ENCODE data around the gene SLCO3A1.
A peak's percentile ranks its signal among the peaks of the same experiment; 100 is the strongest.
"Not testable (repeated sequence)": the region's sequence is repeated elsewhere in the genome, so short reads cannot be mapped to it uniquely, and the experiment has no call there.

SLCO3A1 gene

DNA sequence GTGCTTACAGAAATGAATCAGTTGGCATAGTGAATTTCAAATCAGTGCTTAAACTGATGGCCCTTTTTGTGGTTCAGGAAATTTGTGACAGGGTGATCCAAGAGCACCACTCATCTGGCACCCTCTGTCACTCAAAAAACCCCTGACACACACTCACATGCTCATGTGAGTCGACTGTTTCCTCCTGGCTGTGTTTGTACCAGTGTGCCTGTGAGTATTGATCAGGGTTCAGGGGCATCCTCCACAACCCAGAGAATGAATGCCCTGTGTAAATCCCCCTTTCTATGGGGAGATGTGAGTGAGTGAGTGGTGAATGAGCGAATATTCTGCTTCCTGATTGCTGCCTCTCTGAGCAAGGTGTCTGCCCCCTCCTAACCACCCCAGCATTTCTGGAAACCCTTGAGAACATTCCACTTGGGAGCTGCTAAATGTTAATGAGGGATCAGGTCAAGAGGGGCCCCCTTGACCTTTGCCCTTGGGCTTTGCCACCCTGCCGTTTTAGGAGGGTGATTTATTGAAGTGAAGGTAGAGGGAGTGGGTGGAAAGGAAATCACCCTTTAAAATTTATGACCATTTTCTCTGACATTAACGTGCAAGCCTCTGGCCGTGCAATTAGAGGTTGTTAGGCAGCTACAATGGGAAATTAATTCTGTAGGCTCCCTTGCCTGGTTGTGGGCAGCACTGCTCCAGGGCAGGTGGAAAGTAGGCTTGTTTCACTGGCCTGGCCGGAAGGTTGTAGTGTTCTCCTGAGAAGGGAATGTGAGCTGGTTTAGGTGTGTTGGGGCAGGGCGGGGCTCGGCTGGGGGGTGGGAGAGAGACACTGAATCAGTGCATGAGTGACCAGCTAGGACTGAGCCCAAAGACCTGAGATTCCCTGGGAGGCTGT lies 87.2 kb downstream of the SLCO3A1 start:
- DNase-seq (ENCODE audit: low spot score): no peak

GRCh38 chr15:91941871-91942658 lies 88.6 kb downstream of the SLCO3A1 start:
- no peak for DNase-seq (ENCODE audit: low spot score)

GRCh38 chr15:91942720-91943394 lies 89.3 kb downstream of the SLCO3A1 start:
- peak; percentile 79 for DNase-seq (ENCODE audit: low spot score)

DNA sequence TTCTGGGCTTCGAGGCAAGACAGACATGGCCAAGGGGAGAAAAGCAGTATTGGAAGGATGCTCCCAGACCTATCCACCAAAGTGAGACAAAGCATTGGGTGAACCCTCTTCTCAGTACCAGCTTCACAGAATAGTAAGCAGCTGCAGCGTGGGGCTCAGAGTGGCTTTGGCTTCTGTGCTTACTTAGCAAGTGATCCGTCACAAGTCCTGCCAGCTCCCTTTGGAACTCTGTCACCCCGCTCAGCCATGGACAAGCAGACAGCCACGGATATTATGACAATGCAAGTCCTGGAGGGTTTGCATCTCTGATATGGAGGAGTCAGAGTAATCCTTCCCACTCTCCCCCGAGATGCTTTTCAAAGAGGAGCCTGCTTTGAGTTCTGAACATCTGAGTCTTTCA lies 90.8 kb downstream of the SLCO3A1 start:
- no peak for DNase-seq (ENCODE audit: low spot score)

- no peak for DNase-seq (ENCODE audit: low spot score)
Measured at GRCh38 chr15:91945385-91945784, 91.9 kb downstream of the SLCO3A1 start.

DNA sequence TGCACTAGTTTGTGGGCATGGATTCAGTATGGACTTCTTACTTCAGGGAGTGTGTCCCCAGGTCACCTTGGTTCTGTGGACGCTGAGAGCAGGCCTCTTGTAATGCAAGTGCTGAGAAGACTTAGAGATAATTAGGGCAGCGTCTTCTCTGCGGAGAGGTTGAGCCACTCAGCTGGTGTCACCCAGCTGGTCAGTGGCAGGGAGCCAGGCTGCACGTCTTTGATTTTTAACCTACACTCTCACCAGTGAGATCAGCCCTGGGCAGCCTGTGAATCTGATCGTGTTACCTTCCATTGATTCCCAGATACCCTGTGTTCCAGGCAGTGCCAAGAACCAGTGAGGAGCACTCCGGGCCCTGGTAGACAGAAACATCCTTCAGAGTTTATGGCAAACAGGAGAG lies 92.6 kb downstream of the SLCO3A1 start:
- no peak for DNase-seq (ENCODE audit: low spot score)

DNA sequence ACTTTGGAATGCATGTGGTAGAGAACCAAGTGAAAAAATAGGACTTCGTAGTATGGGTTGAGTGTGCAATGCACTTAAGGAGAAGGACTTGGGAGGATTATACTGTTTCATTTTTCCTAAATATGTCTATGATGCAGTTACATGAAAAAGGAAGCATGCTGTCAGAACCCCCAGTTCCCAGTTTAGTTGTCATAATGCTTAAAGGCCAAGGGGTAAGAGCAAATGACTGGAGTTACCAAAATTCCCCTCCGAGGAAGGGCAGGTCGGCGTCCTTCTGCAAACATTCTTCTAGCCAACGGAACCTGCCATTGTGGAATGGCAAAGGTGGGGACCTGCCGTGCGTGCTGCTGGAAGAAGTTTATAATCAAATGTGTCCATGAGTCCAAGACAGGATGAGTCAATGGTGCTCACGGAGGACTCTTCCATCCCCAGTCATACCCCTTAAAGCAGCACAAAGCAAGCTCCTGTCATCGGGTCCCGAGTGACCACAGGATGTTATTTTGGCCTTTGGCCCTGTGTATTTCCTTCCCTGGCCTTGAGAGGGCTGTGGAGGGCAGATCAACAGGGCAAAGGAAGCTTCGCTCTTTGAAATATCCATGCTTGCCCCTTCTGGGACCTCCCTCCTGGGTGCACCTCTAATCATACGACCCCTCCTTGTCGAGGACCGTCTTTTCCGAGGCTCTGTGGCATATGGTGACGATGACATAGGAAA lies 93.2 kb downstream of the SLCO3A1 start:
- no peak for DNase-seq (ENCODE audit: low spot score)

DNA sequence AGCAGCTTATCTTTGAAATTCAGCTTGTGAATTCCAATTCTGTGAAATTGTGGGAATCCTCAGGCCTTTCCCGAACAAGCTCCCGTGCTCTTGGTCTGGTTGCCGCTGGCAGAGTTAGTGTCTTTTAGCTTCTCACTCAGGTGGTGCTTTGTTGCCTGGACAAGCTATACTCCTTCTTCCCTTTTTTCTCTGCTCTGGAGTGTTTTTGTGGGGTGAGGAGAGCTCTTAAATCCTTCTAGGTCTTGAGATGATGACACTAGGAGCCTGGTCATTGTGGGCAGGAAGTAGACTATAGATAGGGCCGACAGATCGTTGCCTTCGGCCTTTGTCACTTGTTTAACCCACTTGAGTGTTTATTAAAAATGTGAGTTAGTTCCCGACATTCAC lies 93.8 kb downstream of the SLCO3A1 start:
- DNase-seq (ENCODE audit: low spot score): no peak

- DNase-seq (ENCODE audit: low spot score): peak; percentile 31
Measured at GRCh38 chr15:91947683-91948608, 94.4 kb downstream of the SLCO3A1 start.

DNA sequence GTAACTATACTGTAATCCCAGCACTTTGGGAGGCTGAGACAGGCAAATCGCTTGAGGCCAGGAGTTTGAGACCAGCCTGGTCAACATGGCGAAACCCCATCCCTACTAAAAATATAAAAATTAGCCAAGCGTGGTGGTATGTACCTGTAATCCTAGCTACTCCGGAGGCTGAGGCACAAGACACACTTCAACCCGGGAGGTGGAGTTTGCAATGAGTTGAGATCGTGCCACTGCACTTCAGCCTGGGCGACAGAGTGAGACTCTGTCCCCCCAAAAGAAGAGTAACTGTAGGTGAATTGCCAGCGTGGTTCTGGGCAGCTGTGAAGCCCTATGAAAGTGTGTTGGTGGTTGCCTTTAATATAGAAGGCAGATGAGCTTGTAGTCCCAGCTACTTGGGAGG lies 95.9 kb downstream of the SLCO3A1 start:
- no peak for DNase-seq (ENCODE audit: low spot score)

- DNase-seq (ENCODE audit: low spot score): no peak
Measured at GRCh38 chr15:91950054-91950453, 96.5 kb downstream of the SLCO3A1 start.

DNA sequence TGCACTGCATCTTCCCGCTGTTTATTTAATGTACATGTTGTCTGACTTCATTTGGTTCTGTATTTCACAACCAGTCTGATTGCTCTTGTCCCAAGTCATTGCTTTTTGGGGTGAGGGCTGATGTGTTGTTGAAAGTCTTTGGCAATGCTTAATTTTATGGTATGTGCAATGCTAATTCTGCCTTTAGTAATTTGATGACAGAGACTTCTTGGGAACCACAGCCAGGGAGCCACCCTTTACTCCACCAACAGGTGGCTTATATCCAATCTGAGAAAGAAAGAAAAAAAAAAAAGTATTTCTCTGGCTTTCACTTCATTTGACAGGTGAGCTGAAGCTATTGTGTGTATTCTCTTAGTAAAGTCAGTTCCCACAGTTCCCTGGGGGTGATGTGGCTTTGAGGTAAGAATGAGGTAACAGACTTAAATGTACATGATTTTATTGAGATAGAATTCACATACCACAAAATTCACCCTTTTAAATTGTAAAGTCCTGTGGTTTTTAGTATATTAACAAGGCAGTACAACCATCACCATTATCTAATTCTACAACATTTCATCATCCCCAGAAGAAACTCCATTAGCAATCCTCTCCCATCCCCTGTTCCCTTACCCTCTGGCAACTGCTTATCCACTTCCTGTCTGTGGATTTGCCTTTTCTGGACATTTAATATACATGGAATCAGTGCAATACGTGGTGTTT lies 97.3 kb downstream of the SLCO3A1 start:
- DNase-seq (ENCODE audit: low spot score): no peak

GRCh38 chr15:91952216-91952615 lies 98.7 kb downstream of the SLCO3A1 start:
- DNase-seq (ENCODE audit: low spot score): no peak

DNA sequence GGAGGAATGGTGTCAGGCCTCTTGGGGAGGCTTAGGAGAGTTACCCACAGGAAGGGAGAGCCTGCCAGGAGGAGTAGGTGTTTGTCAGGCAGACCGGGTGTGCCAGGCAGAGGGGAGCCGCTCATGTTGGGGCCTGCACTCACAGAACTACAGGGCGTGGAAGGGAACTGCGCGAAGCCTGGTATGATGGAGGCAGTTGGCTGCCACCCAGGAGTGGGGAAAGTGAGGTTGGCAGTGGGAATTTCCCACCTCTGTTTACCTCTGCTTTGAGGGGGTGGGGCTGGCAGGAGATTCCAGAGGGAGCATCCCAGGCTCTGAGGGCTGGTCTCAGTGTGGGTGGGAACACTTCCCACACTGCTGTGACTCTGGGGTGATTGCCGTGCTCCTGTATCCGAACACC lies 99.9 kb downstream of the SLCO3A1 start:
- no peak for DNase-seq (ENCODE audit: low spot score)

GRCh38 chr15:91954292-91954691 lies 100.8 kb downstream of the SLCO3A1 start:
- DNase-seq (ENCODE audit: low spot score): no peak

DNA sequence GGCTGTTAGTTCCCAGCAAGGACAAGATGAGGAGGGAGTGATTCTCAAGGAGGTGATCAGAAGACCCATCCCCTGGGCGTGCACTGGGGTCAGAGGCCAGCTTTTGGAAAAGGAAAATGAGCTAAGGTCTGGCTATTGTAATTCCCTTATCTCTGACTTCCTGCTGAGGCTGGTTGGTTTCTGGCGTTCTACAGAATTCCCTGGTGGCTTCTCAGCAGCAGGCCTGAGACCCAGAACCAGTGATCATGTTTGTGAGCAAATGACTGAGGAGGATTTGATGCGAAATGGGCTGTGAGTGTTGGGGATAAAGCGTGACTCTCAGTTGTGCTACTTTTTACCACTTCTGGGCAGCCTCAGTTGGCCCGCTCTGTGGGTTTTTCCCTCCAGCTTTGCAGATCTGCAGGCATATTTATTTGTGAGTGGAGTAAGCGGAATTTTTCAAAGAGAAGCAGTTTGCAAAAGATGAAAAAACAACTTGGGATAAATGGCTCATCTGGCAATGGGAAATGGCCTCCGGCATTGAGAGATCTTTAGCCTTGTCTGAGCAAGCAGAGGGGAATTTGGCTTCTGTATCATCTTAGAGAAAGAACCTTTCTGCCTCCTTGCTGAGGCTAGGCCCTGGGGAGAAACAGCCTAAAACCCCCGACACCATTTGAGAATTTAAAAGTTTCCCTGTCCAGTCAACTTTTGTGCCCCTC lies 102.7 kb downstream of the SLCO3A1 start:
- DNase-seq (ENCODE audit: low spot score): no peak

GRCh38 chr15:91961357-91961756 lies 107.8 kb downstream of the SLCO3A1 start:
- no peak for DNase-seq (ENCODE audit: low spot score)

GRCh38 chr15:91963747-91964146 lies 110.2 kb downstream of the SLCO3A1 start:
- DNase-seq (ENCODE audit: low spot score): not testable (repeated sequence)

GRCh38 chr15:91965501-91966193 lies 112.1 kb downstream of the SLCO3A1 start:
- peak; percentile 28 for DNase-seq (ENCODE audit: low spot score)

Measured in AG08396 (cell line).